ENCODE measurements around the gene USP47.

The USP47 gene

GRCh38 chr11:11884774-11885481, 43.2 kb downstream of the USP47 start:
- no peak for DNase-seq (ENCODE audit: low spot score)
- no peak for ATAC-seq (ENCODE audit: low read depth)
- Histone ChIP-seq H3K27ac (ENCODE audit: poor library complexity, severe bottlenecking) (no peak overlapping the region), H3K4me3 (ENCODE audit: severe bottlenecking) (no peak overlapping the region), H3K4me1 (ENCODE audit: insufficient read depth, poor library complexity, severe bottlenecking) (peaks cover 6% of the 10 kb centered on the region), H3K36me3 (ENCODE audit: low read depth) (peaks cover 49% of the 10 kb centered on the region), H3K27me3 (ENCODE audit: insufficient read depth, poor library complexity, severe bottlenecking) (no peaks in the 10 kb centered on the region), H3K9me3 (ENCODE audit: severe bottlenecking) (no peaks in the 10 kb centered on the region)
- TF ChIP-seq CTCF (IDR thresholded peaks at IDR 0.05; ENCODE audit: poor library complexity, severe bottlenecking) = no peak

- H3K27ac ChIP-seq (ENCODE audit: poor library complexity, severe bottlenecking) = no peak overlapping the region
- H3K36me3 ChIP-seq (ENCODE audit: low read depth) = peaks cover 32% of the 10 kb centered on the region
- no peak for TF ChIP-seq CTCF (IDR thresholded peaks at IDR 0.05; ENCODE audit: poor library complexity, severe bottlenecking)
- ATAC-seq (ENCODE audit: low read depth) (no peak), DNase-seq (ENCODE audit: low spot score) (no peak)
- H3K27me3 ChIP-seq (ENCODE audit: insufficient read depth, poor library complexity, severe bottlenecking) = no peaks in the 10 kb centered on the region
- no peaks in the 10 kb centered on the region for H3K4me1 ChIP-seq (ENCODE audit: insufficient read depth, poor library complexity, severe bottlenecking)
- H3K9me3 ChIP-seq (ENCODE audit: severe bottlenecking) = no peaks in the 10 kb centered on the region
- no peak overlapping the region for H3K4me3 ChIP-seq (ENCODE audit: severe bottlenecking)
Observed at GRCh38 chr11:11894486-11894885, 52.7 kb downstream of the USP47 start.

- Histone ChIP-seq H3K9me3 (ENCODE audit: severe bottlenecking) (no peaks in the 10 kb centered on the region), H3K4me1 (ENCODE audit: insufficient read depth, poor library complexity, severe bottlenecking) (no peaks in the 10 kb centered on the region), H3K36me3 (ENCODE audit: low read depth) (peaks cover 32% of the 10 kb centered on the region), H3K4me3 (ENCODE audit: severe bottlenecking) (no peak overlapping the region), H3K27me3 (ENCODE audit: insufficient read depth, poor library complexity, severe bottlenecking) (no peaks in the 10 kb centered on the region), H3K27ac (ENCODE audit: poor library complexity, severe bottlenecking) (no peak overlapping the region)
- DNase-seq (ENCODE audit: low spot score) = no peak
- peak; percentile 39 for TF ChIP-seq CTCF (IDR thresholded peaks at IDR 0.05; ENCODE audit: poor library complexity, severe bottlenecking)
- no peak for ATAC-seq (ENCODE audit: low read depth)
Observed at GRCh38 chr11:11895672-11896071, 53.9 kb downstream of the USP47 start.

- no peak overlapping the region for H3K4me3 ChIP-seq (ENCODE audit: severe bottlenecking)
Observed at GRCh38 chr11:11898648-11899047, 56.9 kb downstream of the USP47 start.

More at GRCh38 chr11:11898648-11899047, 56.9 kb downstream of the USP47 start:
- peaks cover 33% of the 10 kb centered on the region for H3K36me3 ChIP-seq (ENCODE audit: low read depth)
- DNase-seq (ENCODE audit: low spot score) = no peak
- peak; percentile 54; the same call in 2 of the 3 replicates for ATAC-seq (ENCODE audit: low read depth)
- no peaks in the 10 kb centered on the region for H3K9me3 ChIP-seq (ENCODE audit: severe bottlenecking)
- H3K27ac ChIP-seq (ENCODE audit: poor library complexity, severe bottlenecking) = no peak overlapping the region
- no peaks in the 10 kb centered on the region for H3K4me1 ChIP-seq (ENCODE audit: insufficient read depth, poor library complexity, severe bottlenecking)
- H3K27me3 ChIP-seq (ENCODE audit: insufficient read depth, poor library complexity, severe bottlenecking) = no peaks in the 10 kb centered on the region
- no peak for TF ChIP-seq CTCF (IDR thresholded peaks at IDR 0.05; ENCODE audit: poor library complexity, severe bottlenecking)
